Subcutaneous adipose tissue (tissue), 4 donors: ENCODE data around the gene DEGS2. TPM values are rescaled to one million over a fixed set of nuclear protein-coding genes. Genes with fewer than 3 reads are reported as not detected.

Experiments used
- CTCF ChIP-seq: fragments of 450-650 bp; IDR thresholded peaks from one replicate; pipeline ENCODE4 v1.5.1; 2016; ENCODE audit warnings: low read depth, mild to moderate bottlenecking, control low read depth, antibody characterized with exemption, moderate library complexity
- small RNA-seq: library from RNA; depleted of rRNA; stranded (forward); fragments of <200 nt; gene quantifications from one replicate; pipeline ENCODE3, GENCODE V24; 2016
- total RNA-seq, 4 donors: library from RNA; depleted of rRNA; stranded (reverse); fragments of >200 nt; gene quantifications; one replicate each; pipeline ENCODE4 v1.1.0, GENCODE V29; 2016

Gene DEGS2
- total RNA-seq, 4 donors from 2014 or later, result 0.22 to 0.94 (median 0.34) TPM; not detected in 1

GRCh38 chr14:100096656-100097055 is 62.8 kb downstream of the DEGS2 start:
- TF ChIP-seq CTCF, result no peak

Small RNA genes within 50 kb of the gene (small RNA-seq; reads per million reads assigned to genes)
- 2.3 reads per million, percentile 46 among the genes with 10 or more reads in this experiment for gene MIR151B
- 720 reads per million, percentile 99 among the genes with 10 or more reads in this experiment for gene MIR342

Other genes starting within 250 kb of the DEGS2 start
- 100 to 1,000 TPM in 1 of 4 donors, 10 to 100 TPM in 3; 36.7 to 108 (median 46.5) TPM for gene EVL, start 94.2 kb downstream of the DEGS2 start, total RNA-seq
- 10 to 100 TPM; 43.7 to 51.8 (median 48.5) TPM for gene YY1, start 79.5 kb upstream of the DEGS2 start, total RNA-seq
- 10 to 100 TPM; 17.1 to 80.6 (median 42.5) TPM for gene SLC25A29, start 146.8 kb upstream of the DEGS2 start, total RNA-seq
- gene SLC25A47, start 163.7 kb upstream of the DEGS2 start, total RNA-seq, result not detected
- gene WDR25, start 216.8 kb upstream of the DEGS2 start, total RNA-seq, result 10 to 100 TPM in 1 of 4 donors, 1 to 10 TPM in 3; 6.4 to 10.4 (median 7.1) TPM